HG02759 (cell line): Measurements from ENCODE around the gene OTUB1.

ENCODE experiments used
- ATAC-seq: cut with Tn5 transposase; IDR thresholded peaks from one replicate; pipeline ENCODE4 v1.9.1; 2021; ENCODE audit warnings: mild to moderate bottlenecking, moderate library complexity; ENCODE audit not compliant: unreplicated experiment

OTUB1 gene

DNA sequence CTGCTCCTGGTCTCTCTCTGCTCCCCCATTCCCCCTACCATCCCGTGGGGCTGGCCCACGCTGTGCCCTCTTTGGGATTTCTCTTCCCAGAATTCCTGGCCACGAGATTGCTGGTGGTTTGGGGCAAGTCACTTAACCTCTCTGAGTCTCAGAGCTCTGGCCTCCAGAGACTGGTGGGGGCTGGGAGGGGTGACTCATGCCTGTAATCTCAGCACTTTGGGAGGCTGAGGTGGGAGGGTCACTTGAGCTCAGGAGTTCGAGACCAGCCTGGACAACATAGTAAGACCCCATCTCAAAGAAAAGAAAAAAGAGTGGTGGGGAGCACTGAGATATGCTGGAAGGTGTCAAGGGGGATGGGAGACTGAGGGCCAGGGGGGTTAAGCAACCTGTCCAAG is 18.3 kb downstream of the OTUB1 start:
- ATAC-seq: no peak

- no peak for ATAC-seq
Observed at GRCh38 chr11:64005691-64006090, 19.5 kb downstream of the OTUB1 start.

DNA sequence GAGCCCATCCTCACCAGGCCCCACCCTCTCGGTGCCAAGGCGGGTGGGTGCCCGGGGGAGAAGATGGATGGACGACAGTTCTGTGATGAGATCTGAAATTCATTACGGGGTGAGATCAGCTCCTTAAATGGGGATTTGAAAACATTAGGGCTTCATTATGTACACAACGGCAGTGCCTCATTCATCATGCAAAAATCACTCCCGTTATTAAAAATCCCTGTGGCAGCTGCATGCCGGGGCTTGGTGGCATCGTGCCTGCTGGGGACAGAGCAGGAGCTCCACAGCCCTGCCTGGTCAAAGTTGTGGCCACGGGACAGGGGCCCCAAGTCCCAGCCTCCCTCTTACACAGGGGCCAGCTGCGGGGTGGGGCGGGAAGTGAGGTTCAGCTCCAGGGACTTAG is 20.2 kb downstream of the OTUB1 start:
- no peak for ATAC-seq

- no peak for ATAC-seq
Observed at GRCh38 chr11:64007160-64007628, 21.0 kb downstream of the OTUB1 start.

GRCh38 chr11:64007629-64008282 is 21.5 kb downstream of the OTUB1 start:
- no peak for ATAC-seq

- ATAC-seq: no peak
Observed at GRCh38 chr11:64008283-64008913, 22.2 kb downstream of the OTUB1 start.

- no peak for ATAC-seq
Observed at GRCh38 chr11:64008914-64009633, 22.8 kb downstream of the OTUB1 start.

DNA sequence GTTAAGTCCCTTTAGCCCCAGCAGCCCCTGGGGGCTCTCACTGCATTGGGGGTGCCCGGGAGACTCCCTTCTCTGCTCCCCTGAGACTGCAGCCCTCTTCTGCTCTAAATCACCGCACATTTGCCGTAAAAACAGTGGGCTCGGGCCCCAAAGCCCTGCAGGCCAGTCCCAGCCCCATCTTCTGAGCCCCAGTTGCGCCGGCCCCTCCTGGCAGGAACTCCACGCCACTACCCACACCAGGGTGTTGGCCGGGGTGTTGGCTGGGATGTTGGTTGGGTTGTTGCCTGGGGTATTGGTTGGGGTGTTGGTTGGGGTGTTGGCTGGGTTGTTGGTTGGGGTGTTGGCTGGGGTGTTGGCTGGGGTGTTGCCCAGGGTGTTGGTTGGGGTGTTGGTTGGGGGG is 23.5 kb downstream of the OTUB1 start:
- ATAC-seq: no peak

GRCh38 chr11:64010783-64011182 is 24.5 kb downstream of the OTUB1 start:
- no peak for ATAC-seq

DNA sequence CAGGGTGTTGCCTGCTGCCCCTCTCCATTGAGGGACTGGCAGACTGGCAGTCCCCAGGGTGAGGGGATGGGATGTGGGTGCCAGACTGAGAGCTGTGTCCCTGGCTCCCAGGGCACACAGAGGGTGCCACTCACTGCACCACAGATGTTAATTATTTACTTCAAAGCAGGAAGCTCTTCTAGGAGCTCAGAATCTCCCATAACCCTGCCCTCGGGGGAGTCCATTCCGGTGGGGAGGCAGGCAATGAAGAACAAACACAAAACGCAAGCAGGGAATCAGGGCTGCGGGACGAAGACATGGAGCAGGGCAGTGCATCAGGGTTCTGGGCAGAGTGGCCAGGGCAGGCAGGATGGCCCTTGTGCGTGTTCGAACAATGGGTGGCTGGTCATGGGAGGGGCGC is 25.1 kb downstream of the OTUB1 start:
- no peak for ATAC-seq

GRCh38 chr11:64013141-64013896 is 27.1 kb downstream of the OTUB1 start:
- ATAC-seq: no peak

DNA sequence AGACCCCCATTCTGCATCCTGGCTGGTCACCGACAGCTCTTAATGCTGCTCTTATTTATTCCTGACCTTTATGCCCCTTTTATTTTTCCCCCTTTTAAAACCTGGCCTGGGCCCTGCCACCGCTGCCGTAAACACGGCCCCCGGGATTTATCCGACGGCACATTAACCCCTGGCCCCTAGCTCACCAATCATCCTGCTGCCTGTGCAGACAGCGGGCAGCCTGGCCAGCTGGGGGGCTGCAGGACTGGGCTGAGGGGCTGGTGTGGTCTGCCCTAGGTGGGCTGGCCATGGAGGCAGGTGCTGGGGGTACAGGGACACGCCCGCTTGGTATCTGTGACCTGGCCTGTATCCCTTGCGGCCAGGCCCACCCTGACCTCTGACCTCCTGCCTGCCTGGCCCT is 28.1 kb downstream of the OTUB1 start:
- ATAC-seq: no peak

GRCh38 chr11:64015510-64015909 is 29.3 kb downstream of the OTUB1 start:
- no peak for ATAC-seq

DNA sequence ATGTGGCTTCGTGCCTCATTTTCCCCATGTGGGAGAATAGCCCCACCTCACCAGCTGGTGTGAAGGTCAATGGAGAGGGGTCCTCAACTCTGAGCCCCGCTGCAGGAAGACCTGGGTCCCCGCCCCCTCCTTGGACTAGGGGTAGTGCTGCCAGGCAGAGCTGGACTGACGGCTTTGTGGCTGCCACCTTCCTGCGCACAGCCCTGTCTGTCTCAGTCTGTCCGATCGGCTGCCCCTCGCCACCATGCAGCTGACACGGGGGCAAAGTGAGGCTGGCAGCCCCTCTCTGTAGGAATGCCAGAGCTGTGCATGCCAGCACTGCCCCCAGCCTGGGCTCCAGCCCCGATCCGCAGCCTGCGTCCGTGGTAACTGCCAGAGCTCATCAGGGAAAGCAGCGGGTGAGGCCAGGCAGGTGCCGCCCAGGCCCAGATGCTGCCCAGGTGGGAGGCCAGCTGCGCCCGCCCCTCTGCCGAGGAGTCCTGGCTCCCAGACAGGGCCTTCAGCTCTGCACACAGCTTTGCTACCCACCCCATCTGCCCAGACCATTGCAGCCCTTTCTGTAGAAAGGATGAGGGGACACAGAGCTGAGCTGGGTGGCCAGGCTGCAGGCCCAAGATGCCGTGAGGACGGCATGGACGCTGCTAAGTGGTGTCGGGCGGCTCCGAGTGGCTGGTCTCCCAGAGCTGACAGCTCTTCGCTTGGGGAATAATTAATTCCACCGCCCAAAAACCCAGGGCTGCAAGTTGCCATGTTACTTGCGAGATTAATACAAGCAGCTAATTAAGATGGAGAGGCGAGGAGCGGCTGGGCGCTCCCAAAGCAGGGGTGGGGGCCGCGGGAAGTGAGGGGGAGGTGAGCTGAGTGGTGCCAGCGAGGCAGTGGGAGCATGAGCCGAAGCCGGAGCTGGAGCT is 30.0 kb downstream of the OTUB1 start:
- ATAC-seq: no peak

DNA sequence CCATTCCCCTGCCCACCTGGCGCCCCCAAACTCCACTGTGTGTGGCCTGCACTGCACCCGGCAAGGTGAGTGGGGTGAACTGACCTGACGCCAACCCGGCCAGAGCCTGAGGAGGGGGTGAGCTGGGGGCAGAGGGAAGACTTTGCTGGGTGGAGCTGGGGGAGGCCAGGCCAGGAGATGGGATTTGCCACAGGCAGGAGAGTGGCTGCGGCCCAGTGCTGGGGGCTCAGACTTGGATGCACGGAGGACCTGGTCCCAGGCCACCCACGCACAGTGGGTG is 31.6 kb downstream of the OTUB1 start:
- ATAC-seq: no peak

DNA sequence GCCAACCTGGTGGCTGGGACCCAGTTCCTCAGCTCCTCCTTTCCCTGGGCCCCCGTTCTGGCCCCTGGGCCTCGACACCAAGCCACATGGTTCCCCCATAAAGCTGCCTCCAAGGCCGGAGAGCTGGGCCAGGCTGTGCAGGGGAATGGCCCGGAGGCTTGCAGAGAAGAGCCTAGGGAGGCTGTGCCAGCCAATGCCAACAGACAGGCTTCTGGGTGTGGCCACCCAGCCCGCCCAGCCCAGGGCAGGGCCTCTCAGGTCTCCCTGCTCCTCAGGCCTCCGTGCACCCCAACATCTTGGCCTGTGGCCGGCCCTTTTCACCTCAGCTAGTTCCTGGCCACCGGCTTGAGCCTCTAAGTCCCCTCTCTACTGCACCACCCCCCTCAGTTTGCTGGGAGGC is 32.1 kb downstream of the OTUB1 start:
- no peak for ATAC-seq

DNA sequence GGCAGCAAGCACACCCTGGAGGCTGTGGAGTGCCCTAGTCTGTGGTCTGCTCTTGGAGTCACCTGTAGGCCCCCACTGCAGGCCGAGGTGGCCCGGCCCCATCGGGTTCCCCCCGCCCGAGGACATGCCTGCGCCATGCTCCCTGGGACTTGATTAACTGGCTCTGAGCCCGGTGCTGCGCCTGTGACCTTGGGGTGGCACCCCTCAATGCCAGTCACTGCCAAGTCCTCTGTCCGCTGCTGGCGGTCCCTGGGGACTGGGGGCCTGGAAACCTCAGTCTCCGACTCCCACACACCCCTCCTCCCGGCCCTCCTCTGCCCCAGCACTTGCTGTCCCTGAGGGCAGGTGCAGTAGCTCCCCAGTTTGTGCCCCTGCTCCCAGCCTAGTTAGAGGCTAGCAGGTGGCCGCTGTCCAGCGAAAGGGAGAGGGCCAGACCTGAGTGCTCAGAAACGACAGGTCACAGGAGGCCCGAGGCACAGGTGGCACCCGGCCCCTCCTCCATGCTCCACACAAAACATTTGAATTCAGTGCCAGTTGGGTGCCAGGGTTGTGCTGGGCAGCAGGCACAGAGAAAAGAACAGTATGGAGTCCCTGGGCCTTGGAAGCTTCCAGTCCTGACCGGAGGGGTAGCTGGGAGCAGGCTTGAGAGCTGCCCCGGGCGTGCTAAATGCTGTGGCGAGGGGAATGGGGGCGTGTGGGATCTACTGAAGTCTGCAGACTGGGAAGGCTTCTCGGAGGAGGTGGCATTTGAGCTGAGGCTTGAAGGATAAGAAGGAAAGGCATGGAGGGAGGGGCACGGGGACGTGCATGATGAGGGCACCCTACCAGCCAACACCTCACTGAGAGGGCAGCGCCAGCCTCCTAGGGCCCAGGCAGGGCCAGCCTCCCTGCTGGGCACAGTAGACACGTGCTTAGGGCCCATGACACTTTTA is 33.1 kb downstream of the OTUB1 start:
- ATAC-seq: no peak

GRCh38 chr11:64020976-64021756 is 34.9 kb downstream of the OTUB1 start:
- no peak for ATAC-seq

DNA sequence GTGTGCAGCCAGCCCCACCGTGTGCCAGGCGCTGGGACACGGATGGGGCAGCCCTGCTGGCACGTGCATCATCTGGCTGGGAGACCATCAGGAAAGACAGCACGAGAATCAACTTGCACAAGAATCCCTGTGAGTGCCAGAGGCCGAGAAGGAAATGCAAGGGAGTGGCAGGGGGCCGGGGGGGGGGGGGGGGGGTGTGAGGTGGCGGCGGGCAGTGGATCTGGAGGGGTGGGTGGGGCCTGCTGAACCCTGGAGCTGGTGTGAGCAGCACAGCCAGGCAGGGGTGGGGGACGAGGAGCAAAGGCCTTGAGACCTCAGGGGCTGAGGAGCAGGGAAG is 35.5 kb downstream of the OTUB1 start:
- ATAC-seq: no peak
